ENCODE results near the gene AP4E1.

Gene AP4E1

GRCh38 chr15:50886611-50887345, 21.7 kb upstream of the AP4E1 start:
- H4K20me1 ChIP-seq (ENCODE audit: insufficient read depth, low read length, poor library complexity, severe bottlenecking) = no peaks in the 10 kb centered on the region
- TF ChIP-seq, protein P1, sequence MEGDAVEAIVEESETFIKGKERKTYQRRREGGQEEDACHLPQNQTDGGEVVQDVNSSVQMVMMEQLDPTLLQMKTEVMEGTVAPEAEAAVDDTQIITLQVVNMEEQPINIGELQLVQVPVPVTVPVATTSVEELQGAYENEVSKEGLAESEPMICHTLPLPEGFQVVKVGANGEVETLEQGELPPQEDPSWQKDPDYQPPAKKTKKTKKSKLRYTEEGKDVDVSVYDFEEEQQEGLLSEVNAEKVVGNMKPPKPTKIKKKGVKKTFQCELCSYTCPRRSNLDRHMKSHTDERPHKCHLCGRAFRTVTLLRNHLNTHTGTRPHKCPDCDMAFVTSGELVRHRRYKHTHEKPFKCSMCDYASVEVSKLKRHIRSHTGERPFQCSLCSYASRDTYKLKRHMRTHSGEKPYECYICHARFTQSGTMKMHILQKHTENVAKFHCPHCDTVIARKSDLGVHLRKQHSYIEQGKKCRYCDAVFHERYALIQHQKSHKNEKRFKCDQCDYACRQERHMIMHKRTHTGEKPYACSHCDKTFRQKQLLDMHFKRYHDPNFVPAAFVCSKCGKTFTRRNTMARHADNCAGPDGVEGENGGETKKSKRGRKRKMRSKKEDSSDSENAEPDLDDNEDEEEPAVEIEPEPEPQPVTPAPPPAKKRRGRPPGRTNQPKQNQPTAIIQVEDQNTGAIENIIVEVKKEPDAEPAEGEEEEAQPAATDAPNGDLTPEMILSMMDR (conservative IDR thresholded peaks at IDR 0.05; ENCODE audit: low read length) = no peak
- TF ChIP-seq EZH2phosphoT487 (IDR thresholded peaks at IDR 0.05; ENCODE audit: borderline replicate concordance) = no peak
- H3K36me3 ChIP-seq (ENCODE audit: insufficient read depth, low read length) = no peaks in the 10 kb centered on the region
- H3K9me3 ChIP-seq (ENCODE audit: insufficient read depth, low read depth, low read length) = no peaks in the 10 kb centered on the region
- H3K4me3 ChIP-seq (ENCODE audit: low read length, poor library complexity, severe bottlenecking) = no peak overlapping the region
- H3K4me1 ChIP-seq (ENCODE audit: insufficient read depth, low read length, poor library complexity, severe bottlenecking) = peaks cover 20% of the 10 kb centered on the region
- 0 out of 2 replicates have a peak, but pooled peaks cover 3% of the 10 kb centered on the region for H3F3A ChIP-seq (ENCODE audit: low read depth)
- H3K27me3 ChIP-seq (ENCODE audit: insufficient read depth, low read length, poor library complexity, severe bottlenecking) = no peaks in the 10 kb centered on the region
- H3K9me2 ChIP-seq (replicated peaks; ENCODE audit: low read depth, low read length) = no peaks in the 10 kb centered on the region
- no peaks in the 10 kb centered on the region for H3K79me2 ChIP-seq (ENCODE audit: insufficient read depth, low read length)
- no peak overlapping the region for H3K9ac ChIP-seq (ENCODE audit: low read depth, low read length, poor library complexity, severe bottlenecking)
- no peak overlapping the region for H2AFZ ChIP-seq (ENCODE audit: low read length)
- H3K4me2 ChIP-seq (ENCODE audit: low read depth, low read length, poor library complexity, severe bottlenecking) = no peak overlapping the region

GRCh38 chr15:50888054-50888453, 20.4 kb upstream of the AP4E1 start:
- H3K4me3 ChIP-seq (ENCODE audit: low read length, poor library complexity, severe bottlenecking) = no peak overlapping the region
- H3F3A ChIP-seq (ENCODE audit: low read depth) = no peaks in the 10 kb centered on the region
- H2AFZ ChIP-seq (ENCODE audit: low read length) = no peak overlapping the region
- H3K79me2 ChIP-seq (ENCODE audit: insufficient read depth, low read length) = no peaks in the 10 kb centered on the region
- H3K4me1 ChIP-seq (ENCODE audit: insufficient read depth, low read length, poor library complexity, severe bottlenecking) = peaks cover 20% of the 10 kb centered on the region
- no peaks in the 10 kb centered on the region for H3K27me3 ChIP-seq (ENCODE audit: insufficient read depth, low read length, poor library complexity, severe bottlenecking)
- H3K9me2 ChIP-seq (replicated peaks; ENCODE audit: low read depth, low read length) = no peaks in the 10 kb centered on the region
- no peak overlapping the region for H3K4me2 ChIP-seq (ENCODE audit: low read depth, low read length, poor library complexity, severe bottlenecking)
- no peaks in the 10 kb centered on the region for H4K20me1 ChIP-seq (ENCODE audit: insufficient read depth, low read length, poor library complexity, severe bottlenecking)
- no peaks in the 10 kb centered on the region for H3K9me3 ChIP-seq (ENCODE audit: insufficient read depth, low read depth, low read length)
- TF ChIP-seq EZH2phosphoT487 (IDR thresholded peaks at IDR 0.05; ENCODE audit: borderline replicate concordance) = no peak
- TF ChIP-seq, protein P1 (conservative IDR thresholded peaks at IDR 0.05; ENCODE audit: low read length) = no peak
- no peaks in the 10 kb centered on the region for H3K36me3 ChIP-seq (ENCODE audit: insufficient read depth, low read length)
- H3K9ac ChIP-seq (ENCODE audit: low read depth, low read length, poor library complexity, severe bottlenecking) = no peak overlapping the region

DNA sequence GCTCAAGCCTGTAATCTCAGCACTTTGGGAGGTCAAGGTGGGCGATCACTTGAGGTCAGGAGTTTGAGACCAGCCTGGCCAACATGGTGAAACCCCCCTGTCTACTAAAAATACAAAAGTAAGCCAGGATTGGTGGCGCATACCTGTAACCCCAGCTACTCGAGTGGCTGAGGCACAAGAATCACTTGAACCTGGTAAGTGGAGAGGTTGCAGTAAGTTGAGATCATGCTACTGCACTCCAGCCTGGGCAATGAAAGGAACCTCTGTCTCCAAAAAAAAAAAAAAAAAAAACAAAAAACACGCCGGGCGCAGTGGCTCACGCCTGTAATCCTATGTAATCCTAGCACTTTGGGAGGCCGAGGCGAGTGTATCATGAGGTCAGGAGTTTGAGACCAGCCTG, 18.9 kb upstream of the AP4E1 start:
- H3F3A ChIP-seq (ENCODE audit: low read depth) = no peaks in the 10 kb centered on the region
- H3K4me3 ChIP-seq (ENCODE audit: low read length, poor library complexity, severe bottlenecking) = no peak overlapping the region
- no peaks in the 10 kb centered on the region for H3K9me3 ChIP-seq (ENCODE audit: insufficient read depth, low read depth, low read length)
- H4K20me1 ChIP-seq (ENCODE audit: insufficient read depth, low read length, poor library complexity, severe bottlenecking) = no peaks in the 10 kb centered on the region
- no peaks in the 10 kb centered on the region for H3K9me2 ChIP-seq (replicated peaks; ENCODE audit: low read depth, low read length)
- no peaks in the 10 kb centered on the region for H3K36me3 ChIP-seq (ENCODE audit: insufficient read depth, low read length)
- peaks cover 8% of the 10 kb centered on the region for H3K4me1 ChIP-seq (ENCODE audit: insufficient read depth, low read length, poor library complexity, severe bottlenecking)
- H3K4me2 ChIP-seq (ENCODE audit: low read depth, low read length, poor library complexity, severe bottlenecking) = no peak overlapping the region
- H3K9ac ChIP-seq (ENCODE audit: low read depth, low read length, poor library complexity, severe bottlenecking) = no peak overlapping the region
- H2AFZ ChIP-seq (ENCODE audit: low read length) = no peak overlapping the region
- TF ChIP-seq EZH2phosphoT487 (IDR thresholded peaks at IDR 0.05; ENCODE audit: borderline replicate concordance) = no peak
- TF ChIP-seq, protein P1 (conservative IDR thresholded peaks at IDR 0.05; ENCODE audit: low read length) = no peak
- H3K79me2 ChIP-seq (ENCODE audit: insufficient read depth, low read length) = no peaks in the 10 kb centered on the region
- H3K27me3 ChIP-seq (ENCODE audit: insufficient read depth, low read length, poor library complexity, severe bottlenecking) = no peaks in the 10 kb centered on the region
